HEK293 (cell line): ENCODE data around the gene ULBP3.

Source experiments
- ELK4 ChIP-seq: IDR thresholded peaks from 2 replicates; pipeline ENCODE4 v1.6.1; 2011; ENCODE audit warnings: mild to moderate bottlenecking, low read depth, low read length, borderline replicate concordance
- GLI2 ChIP-seq: fragments of 450-650 bp; formaldehyde crosslinking; IDR thresholded peaks from 2 replicates; pipeline ENCODE4; 2017; ENCODE audit warnings: missing biosample characterization, missing genetic modification characterization, low read depth, borderline replicate concordance
- KLF16 ChIP-seq: fragments of 450-650 bp; formaldehyde crosslinking; IDR thresholded peaks from 2 replicates; pipeline ENCODE4 v1.5.1; 2017; ENCODE audit warnings: missing biosample characterization, missing genetic modification characterization
- ZBTB8A ChIP-seq: fragments of 450-650 bp; formaldehyde crosslinking; IDR thresholded peaks from 2 replicates; pipeline ENCODE4 v1.5.1; 2016; ENCODE audit warnings: missing biosample characterization, missing genetic modification characterization
- ZFHX2 ChIP-seq: fragments of 450-650 bp; formaldehyde crosslinking; conservative IDR thresholded peaks from 2 replicates; pipeline ENCODE4 v1.5.1; 2016; ENCODE audit warnings: missing biosample characterization, missing genetic modification characterization
- ZFP41 ChIP-seq: fragments of 450-650 bp; formaldehyde crosslinking; IDR thresholded peaks from 2 replicates; pipeline ENCODE4 v1.5.1; 2016; ENCODE audit warnings: missing biosample characterization, missing genetic modification characterization, borderline replicate concordance
- ZNF114 ChIP-seq: fragments of 450-650 bp; formaldehyde crosslinking; IDR thresholded peaks from 2 replicates; pipeline ENCODE4 v1.5.0; 2017; ENCODE audit warnings: missing biosample characterization, missing genetic modification characterization
- ZNF121 ChIP-seq: fragments of 450-650 bp; formaldehyde crosslinking; IDR thresholded peaks from 2 replicates; pipeline ENCODE4 v1.5.1; 2016; ENCODE audit warnings: missing biosample characterization, missing genetic modification characterization
- ZNF140 ChIP-seq: fragments of 450-650 bp; formaldehyde crosslinking; IDR thresholded peaks from 2 replicates; pipeline ENCODE4 v1.5.1; 2016; ENCODE audit warnings: missing biosample characterization, missing genetic modification characterization
- ZNF19 ChIP-seq: fragments of 450-650 bp; formaldehyde crosslinking; IDR thresholded peaks from 2 replicates; pipeline ENCODE4; 2016; ENCODE audit warnings: missing biosample characterization, missing genetic modification characterization, low read depth
- ZNF23 ChIP-seq: fragments of 450-650 bp; formaldehyde crosslinking; IDR thresholded peaks from 2 replicates; pipeline ENCODE4 v1.5.1; 2016; ENCODE audit warnings: missing biosample characterization, missing genetic modification characterization, borderline replicate concordance
- ZNF335 ChIP-seq: fragments of 450-650 bp; formaldehyde crosslinking; conservative IDR thresholded peaks from 2 replicates; pipeline ENCODE4 v1.5.1; 2016; ENCODE audit warnings: missing biosample characterization, missing genetic modification characterization
- ZNF449 ChIP-seq: fragments of 450-650 bp; formaldehyde crosslinking; IDR thresholded peaks from 2 replicates; pipeline ENCODE4 v1.5.1; 2017; ENCODE audit warnings: missing biosample characterization, mild to moderate bottlenecking, missing genetic modification characterization, moderate library complexity
- ZNF571 ChIP-seq: fragments of 450-650 bp; formaldehyde crosslinking; IDR thresholded peaks from 2 replicates; pipeline ENCODE4 v1.5.0; 2017; ENCODE audit warnings: missing biosample characterization, missing genetic modification characterization
- ZNF596 ChIP-seq: fragments of 450-650 bp; IDR thresholded peaks from 2 replicates; pipeline ENCODE4 v1.5.0; 2018; ENCODE audit warnings: missing biosample characterization, mild to moderate bottlenecking, missing genetic modification characterization, moderate library complexity
- ZNF677 ChIP-seq: fragments of 450-650 bp; IDR thresholded peaks from 2 replicates; pipeline ENCODE4 v1.5.0; 2018; ENCODE audit warnings: missing biosample characterization, mild to moderate bottlenecking, missing genetic modification characterization, moderate library complexity
- ZNF692 ChIP-seq: fragments of 450-650 bp; formaldehyde crosslinking; IDR thresholded peaks from 2 replicates; pipeline ENCODE4 v1.5.1; 2016; ENCODE audit warnings: missing biosample characterization, missing genetic modification characterization
- ZNF792 ChIP-seq: fragments of 450-650 bp; formaldehyde crosslinking; IDR thresholded peaks from 2 replicates; pipeline ENCODE4 v1.5.1; 2016; ENCODE audit warnings: missing biosample characterization, missing genetic modification characterization
- ZNF837 ChIP-seq: fragments of 450-650 bp; formaldehyde crosslinking; IDR thresholded peaks from 2 replicates; pipeline ENCODE4 v1.5.1; 2016; ENCODE audit warnings: missing biosample characterization, missing genetic modification characterization
- ZSCAN18 ChIP-seq: fragments of 450-650 bp; formaldehyde crosslinking; IDR thresholded peaks from 2 replicates; pipeline ENCODE4 v1.5.1; 2016; ENCODE audit warnings: missing biosample characterization, missing genetic modification characterization
- TF ChIP-seq, protein P1 (sequence below): fragments of 450-650 bp; formaldehyde crosslinking; IDR thresholded peaks from 2 replicates; pipeline ENCODE4 v1.5.1; 2016; ENCODE audit warnings: missing biosample characterization, missing genetic modification characterization
- TF ChIP-seq, protein P2 (sequence below): fragments of 450-650 bp; formaldehyde crosslinking; IDR thresholded peaks from 2 replicates; pipeline ENCODE4 v1.5.1; 2016; ENCODE audit warnings: missing biosample characterization, missing genetic modification characterization
- TF ChIP-seq, protein P3 (sequence below): fragments of 450-650 bp; formaldehyde crosslinking; IDR thresholded peaks from 2 replicates; pipeline ENCODE4 v1.5.1; 2016; ENCODE audit warnings: missing biosample characterization, missing genetic modification characterization

The ULBP3 gene

GRCh38 chr6:150068720-150069648, at the start of gene ULBP3 (continued):
- TF ChIP-seq ZNF121 (tag by site-specific recombination) (0 out of 2 replicates have a peak, but pooled peaks have one; percentile 48), ZNF692 (tag by site-specific recombination) (peak; percentile 74; the same call in 1 of the 2 replicates), ZBTB8A (tag by site-specific recombination) (peak; percentile 84), ZNF677 (tag by site-specific recombination) (no peak), ZNF837 (no peak), ZNF596 (tag by site-specific recombination) (no peak), ZNF23 (tag by site-specific recombination) (no peak), ZNF114 (tag by site-specific recombination) (no peak), ZFHX2 (peak; percentile 84), ZNF571 (tag by site-specific recombination) (no peak), ZSCAN18 (no peak), ELK4 (no peak), ZNF19 (tag by site-specific recombination) (no peak), ZNF140 (tag by site-specific recombination) (no peak), ZNF449 (tag by site-specific recombination) (no peak), ZNF792 (tag by site-specific recombination) (no peak), ZNF335 (tag by site-specific recombination) (peak; percentile 79), KLF16 (tag by site-specific recombination) (peak; percentile 59), ZFP41 (tag by site-specific recombination) (no peak), GLI2 (tag by site-specific recombination) (no peak)
- TF ChIP-seq, protein P1, sequence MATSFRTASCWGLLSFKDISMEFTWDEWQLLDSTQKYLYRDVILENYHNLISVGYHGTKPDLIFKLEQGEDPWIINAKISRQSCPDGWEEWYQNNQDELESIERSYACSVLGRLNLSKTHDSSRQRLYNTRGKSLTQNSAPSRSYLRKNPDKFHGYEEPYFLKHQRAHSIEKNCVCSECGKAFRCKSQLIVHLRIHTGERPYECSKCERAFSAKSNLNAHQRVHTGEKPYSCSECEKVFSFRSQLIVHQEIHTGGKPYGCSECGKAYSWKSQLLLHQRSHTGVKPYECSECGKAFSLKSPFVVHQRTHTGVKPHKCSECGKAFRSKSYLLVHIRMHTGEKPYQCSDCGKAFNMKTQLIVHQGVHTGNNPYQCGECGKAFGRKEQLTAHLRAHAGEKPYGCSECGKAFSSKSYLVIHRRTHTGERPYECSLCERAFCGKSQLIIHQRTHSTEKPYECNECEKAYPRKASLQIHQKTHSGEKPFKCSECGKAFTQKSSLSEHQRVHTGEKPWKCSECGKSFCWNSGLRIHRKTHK (tag by site-specific recombination): no peak
- TF ChIP-seq, protein P2, sequence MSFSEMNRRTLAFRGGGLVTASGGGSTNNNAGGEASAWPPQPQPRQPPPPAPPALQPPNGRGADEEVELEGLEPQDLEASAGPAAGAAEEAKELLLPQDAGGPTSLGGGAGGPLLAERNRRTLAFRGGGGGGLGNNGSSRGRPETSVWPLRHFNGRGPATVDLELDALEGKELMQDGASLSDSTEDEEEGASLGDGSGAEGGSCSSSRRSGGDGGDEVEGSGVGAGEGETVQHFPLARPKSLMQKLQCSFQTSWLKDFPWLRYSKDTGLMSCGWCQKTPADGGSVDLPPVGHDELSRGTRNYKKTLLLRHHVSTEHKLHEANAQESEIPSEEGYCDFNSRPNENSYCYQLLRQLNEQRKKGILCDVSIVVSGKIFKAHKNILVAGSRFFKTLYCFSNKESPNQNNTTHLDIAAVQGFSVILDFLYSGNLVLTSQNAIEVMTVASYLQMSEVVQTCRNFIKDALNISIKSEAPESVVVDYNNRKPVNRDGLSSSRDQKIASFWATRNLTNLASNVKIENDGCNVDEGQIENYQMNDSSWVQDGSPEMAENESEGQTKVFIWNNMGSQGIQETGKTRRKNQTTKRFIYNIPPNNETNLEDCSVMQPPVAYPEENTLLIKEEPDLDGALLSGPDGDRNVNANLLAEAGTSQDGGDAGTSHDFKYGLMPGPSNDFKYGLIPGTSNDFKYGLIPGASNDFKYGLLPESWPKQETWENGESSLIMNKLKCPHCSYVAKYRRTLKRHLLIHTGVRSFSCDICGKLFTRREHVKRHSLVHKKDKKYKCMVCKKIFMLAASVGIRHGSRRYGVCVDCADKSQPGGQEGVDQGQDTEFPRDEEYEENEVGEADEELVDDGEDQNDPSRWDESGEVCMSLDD (tag by site-specific recombination): no peak; the same call in 1 of the 2 replicates
- TF ChIP-seq, protein P3, sequence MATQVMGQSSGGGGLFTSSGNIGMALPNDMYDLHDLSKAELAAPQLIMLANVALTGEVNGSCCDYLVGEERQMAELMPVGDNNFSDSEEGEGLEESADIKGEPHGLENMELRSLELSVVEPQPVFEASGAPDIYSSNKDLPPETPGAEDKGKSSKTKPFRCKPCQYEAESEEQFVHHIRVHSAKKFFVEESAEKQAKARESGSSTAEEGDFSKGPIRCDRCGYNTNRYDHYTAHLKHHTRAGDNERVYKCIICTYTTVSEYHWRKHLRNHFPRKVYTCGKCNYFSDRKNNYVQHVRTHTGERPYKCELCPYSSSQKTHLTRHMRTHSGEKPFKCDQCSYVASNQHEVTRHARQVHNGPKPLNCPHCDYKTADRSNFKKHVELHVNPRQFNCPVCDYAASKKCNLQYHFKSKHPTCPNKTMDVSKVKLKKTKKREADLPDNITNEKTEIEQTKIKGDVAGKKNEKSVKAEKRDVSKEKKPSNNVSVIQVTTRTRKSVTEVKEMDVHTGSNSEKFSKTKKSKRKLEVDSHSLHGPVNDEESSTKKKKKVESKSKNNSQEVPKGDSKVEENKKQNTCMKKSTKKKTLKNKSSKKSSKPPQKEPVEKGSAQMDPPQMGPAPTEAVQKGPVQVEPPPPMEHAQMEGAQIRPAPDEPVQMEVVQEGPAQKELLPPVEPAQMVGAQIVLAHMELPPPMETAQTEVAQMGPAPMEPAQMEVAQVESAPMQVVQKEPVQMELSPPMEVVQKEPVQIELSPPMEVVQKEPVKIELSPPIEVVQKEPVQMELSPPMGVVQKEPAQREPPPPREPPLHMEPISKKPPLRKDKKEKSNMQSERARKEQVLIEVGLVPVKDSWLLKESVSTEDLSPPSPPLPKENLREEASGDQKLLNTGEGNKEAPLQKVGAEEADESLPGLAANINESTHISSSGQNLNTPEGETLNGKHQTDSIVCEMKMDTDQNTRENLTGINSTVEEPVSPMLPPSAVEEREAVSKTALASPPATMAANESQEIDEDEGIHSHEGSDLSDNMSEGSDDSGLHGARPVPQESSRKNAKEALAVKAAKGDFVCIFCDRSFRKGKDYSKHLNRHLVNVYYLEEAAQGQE (tag by site-specific recombination): no peak
